Fibroblast of lung (primary cell): ENCODE data around the gene ACAN. TPM values are rescaled to one million over a fixed set of nuclear protein-coding genes. Genes with fewer than 3 reads are reported as not detected.
A peak's percentile ranks its signal among the peaks of the same experiment; 100 is the strongest.

Experiments
- DNase-seq, 2 donors: peaks; one replicate each; pipeline versions ENCODE4 v3.0.0 to v3.0.0-alpha.2; 2010; ENCODE audit warnings: low read depth in 2 of 2
- H2AFZ ChIP-seq: 2 replicates; pipeline ENCODE4 v1.5.1; 2012; ENCODE audit warnings: low read length, control low read depth, inconsistent platforms
- H3K27ac ChIP-seq: 2 replicates; pipeline ENCODE4 v1.5.1; 2011; ENCODE audit warnings: low read length, control low read depth; ENCODE audit not compliant: insufficient read depth
- H3K27me3 ChIP-seq: 2 replicates; pipeline ENCODE4 v1.5.1; 2011; ENCODE audit warnings: mild to moderate bottlenecking, low read length; ENCODE audit not compliant: control insufficient read depth, insufficient read depth
- H3K36me3 ChIP-seq: 2 replicates; pipeline ENCODE4 v1.5.1; 2011; ENCODE audit warnings: low read length; ENCODE audit not compliant: control insufficient read depth, insufficient read depth
- H3K4me1 ChIP-seq: 2 replicates; pipeline ENCODE4 v1.5.1; 2011; ENCODE audit warnings: low read length; ENCODE audit not compliant: control insufficient read depth, insufficient read depth; ENCODE audit errors: extremely low read depth
- H3K4me2 ChIP-seq: 2 replicates; pipeline ENCODE4 v1.5.1; 2011; ENCODE audit warnings: low read length, control low read depth; ENCODE audit not compliant: insufficient read depth; ENCODE audit errors: extremely low read depth
- H3K4me3 ChIP-seq, 4 experiments: fragments of 200-600 bp in 1 of 4; sonication (generic) in 1 of 4; replicated peaks in 1 of 4; 2 replicates each; pipeline ENCODE4 v1.5.1; 2011 to 2016; ENCODE audit warnings: low read length in 4 of 4, low read depth in 3 of 4, mild to moderate bottlenecking in 3 of 4, control low read depth in 2 of 4, inconsistent platforms in 1 of 4, mixed read lengths in 1 of 4; ENCODE audit not compliant: insufficient read depth in 1 of 4; ENCODE audit errors: control extremely low read depth in 1 of 4
- H3K79me2 ChIP-seq: 2 replicates; pipeline ENCODE4 v1.5.1; 2012; ENCODE audit warnings: mild to moderate bottlenecking, low read length, inconsistent platforms; ENCODE audit not compliant: control insufficient read depth, insufficient read depth
- H3K9ac ChIP-seq: 2 replicates; pipeline ENCODE4 v1.5.1; 2011; ENCODE audit warnings: mild to moderate bottlenecking, low read length, control low read depth; ENCODE audit not compliant: insufficient read depth
- H3K9me3 ChIP-seq: 2 replicates; pipeline ENCODE4 v1.5.1; 2012; ENCODE audit warnings: low read depth, low read length; ENCODE audit not compliant: control insufficient read depth, insufficient read depth
- H4K20me1 ChIP-seq: 2 replicates; pipeline ENCODE4 v1.5.1; 2011; ENCODE audit warnings: low read length; ENCODE audit not compliant: control insufficient read depth, insufficient read depth; ENCODE audit errors: extremely low read depth
- CTCF ChIP-seq, 2 donors: IDR thresholded peaks in 1 of 2; conservative IDR thresholded peaks in 1 of 2; 1 replicate in 1 of 2; 2 replicates in 1 of 2; pipeline ENCODE4 v1.5.1; 2011 to 2012; ENCODE audit warnings: low read length in 2 of 2, control low read depth in 1 of 2, inconsistent platforms in 1 of 2, low read depth in 1 of 2, mild to moderate bottlenecking in 1 of 2
- EZH2 ChIP-seq: IDR thresholded peaks from 2 replicates; pipeline ENCODE4 v1.5.1; 2012; ENCODE audit warnings: low read length, control low read depth, mild to moderate bottlenecking; ENCODE audit errors: missing control alignments
- polyA plus RNA-seq, 2 donors: library from polyadenylated mRNA; depleted of rRNA in 1 of 2; stranded (reverse) in 1 of 2; unstranded in 1 of 2; fragments of >200 nt; gene quantifications; 2 replicates each; pipeline ENCODE4 v1.2.1, GENCODE V29; 2011 to 2012; ENCODE audit warnings: missing spikeins in 1 of 2
- total RNA-seq: library from RNA; depleted of rRNA; stranded (reverse); fragments of >200 nt; gene quantifications from 2 replicates; pipeline ENCODE4 v1.2.1, GENCODE V29; 2014

ACAN gene
- total and polyA plus RNA-seq, 2 donors (not counting 1 experiment from before 2014, with no cell fraction given) = under 0.01 to 3.0 TPM

- TF ChIP-seq EZH2 (no peak), CTCF (conservative IDR thresholded peaks at IDR 0.05 in 1 of 2, IDR thresholded peaks at IDR 0.05 in 1 of 2; ENCODE audit: low read depth in 1 of 2, low read length in 2 of 2) (no peak)
- no peaks in the 10 kb centered on the region for H4K20me1 ChIP-seq
- H3K9ac ChIP-seq = no peak overlapping the region
- H3K79me2 ChIP-seq = peaks cover 5% of the 10 kb centered on the region
- H3K4me3 ChIP-seq = no peak overlapping the region
- no peak overlapping the region for H3K4me2 ChIP-seq
- no peaks in the 10 kb centered on the region for H3K27me3 ChIP-seq
- no peak overlapping the region for H2AFZ ChIP-seq
- H3K4me1 ChIP-seq = peaks cover 7% of the 10 kb centered on the region
- no peak for DNase-seq
- no peak overlapping the region for H3K27ac ChIP-seq
- H3K9me3 ChIP-seq = no peaks in the 10 kb centered on the region
- peaks cover 9% of the 10 kb centered on the region for H3K36me3 ChIP-seq
Measured at GRCh38 chr15:88907111-88907510, 103.9 kb downstream of the ACAN start.

GRCh38 chr15:88908123-88908522, 104.9 kb downstream of the ACAN start:
- Histone ChIP-seq H3K4me2 (no peak overlapping the region), H3K27ac (no peak overlapping the region), H3K4me3 (no peak overlapping the region), H3K79me2 (peaks cover 8% of the 10 kb centered on the region), H4K20me1 (no peaks in the 10 kb centered on the region), H3K27me3 (no peaks in the 10 kb centered on the region), H3K9ac (no peak overlapping the region), H3K9me3 (no peaks in the 10 kb centered on the region), H3K4me1 (peaks cover 7% of the 10 kb centered on the region), H3K36me3 (peaks cover 8% of the 10 kb centered on the region), H2AFZ (no peak overlapping the region)
- TF ChIP-seq CTCF (conservative IDR thresholded peaks at IDR 0.05 in 1 of 2, IDR thresholded peaks at IDR 0.05 in 1 of 2; ENCODE audit: low read depth in 1 of 2, low read length in 2 of 2) (no peak), EZH2 (no peak)
- no peak for DNase-seq

- H3K4me2 ChIP-seq = no peak overlapping the region
Measured at GRCh38 chr15:88908697-88909621, 105.7 kb downstream of the ACAN start.

More at GRCh38 chr15:88908697-88909621, 105.7 kb downstream of the ACAN start:
- no peak overlapping the region for H3K9ac ChIP-seq
- peaks cover 10% of the 10 kb centered on the region for H3K4me1 ChIP-seq
- no peak for TF ChIP-seq EZH2
- no peak for TF ChIP-seq CTCF (conservative IDR thresholded peaks at IDR 0.05 in 1 of 2, IDR thresholded peaks at IDR 0.05 in 1 of 2; ENCODE audit: low read depth in 1 of 2, low read length in 2 of 2)
- H3K36me3 ChIP-seq = peaks cover 8% of the 10 kb centered on the region
- no peak overlapping the region for H3K4me3 ChIP-seq
- no peaks in the 10 kb centered on the region for H3K9me3 ChIP-seq
- peaks cover 8% of the 10 kb centered on the region for H3K79me2 ChIP-seq
- H3K27ac ChIP-seq = no peak overlapping the region
- no peaks in the 10 kb centered on the region for H4K20me1 ChIP-seq
- H3K27me3 ChIP-seq = no peaks in the 10 kb centered on the region
- DNase-seq = peak; percentile 36 to 61
- H2AFZ ChIP-seq = no peak overlapping the region
